GM13977 (cell line): ENCODE measurements around the gene HTD2.
"Not testable (repeated sequence)": the region's sequence is repeated elsewhere in the genome, so short reads cannot be mapped to it uniquely, and the experiment has no call there.

Source experiments
- DNase-seq: peaks from one replicate; pipeline ENCODE4 v3.0.0; 2012; ENCODE audit warnings: low spot score
- CTCF ChIP-seq: IDR thresholded peaks from 2 replicates; pipeline ENCODE4 v1.5.1; 2012; ENCODE audit warnings: mild to moderate bottlenecking, control low read depth; ENCODE audit not compliant: insufficient read depth; ENCODE audit errors: extremely low read depth, missing control alignments
- in situ Hi-C: fragments of 300-500 bp; cut with MboI; formaldehyde crosslinking; loops from one replicate; pipeline ENCODE4 v1.12.0; 2022; ENCODE audit warnings: low sequenced_read_pairs, low pct_unique_long_range_greater_than_20kb, mixed read lengths, inconsistent platforms; ENCODE audit not compliant: unreplicated experiment

HTD2 gene

GRCh38 chr3:58285334-58285733 is 21.0 kb upstream of the HTD2 start:
- no peak for TF ChIP-seq CTCF
- in situ Hi-C loops: no loop called here
- no peak for DNase-seq

GRCh38 chr3:58287354-58287753 is 19.0 kb upstream of the HTD2 start:
- in situ Hi-C loops: no loop called here
- no peak for TF ChIP-seq CTCF
- DNase-seq: no peak

GRCh38 chr3:58288011-58288728 is 18.1 kb upstream of the HTD2 start:
- TF ChIP-seq CTCF: no peak
- in situ Hi-C loops: no loop called here
- DNase-seq: no peak

GRCh38 chr3:58288964-58289613 is 17.2 kb upstream of the HTD2 start:
- DNase-seq, in situ Hi-C loops: not testable (repeated sequence)

- DNase-seq, in situ Hi-C loops: not testable (repeated sequence)
Observed at GRCh38 chr3:58290446-58290845, 15.9 kb upstream of the HTD2 start.

- in situ Hi-C loops: no loop called here
- no peak for TF ChIP-seq CTCF
Observed at GRCh38 chr3:58291671-58292338, 14.5 kb upstream of the HTD2 start.

GRCh38 chr3:58292866-58293265 is 13.5 kb upstream of the HTD2 start:
- TF ChIP-seq CTCF: no peak
- DNase-seq: no peak
- in situ Hi-C loops: no loop called here

More at GRCh38 chr3:58291671-58292338, 14.5 kb upstream of the HTD2 start:
- no peak for DNase-seq
